HepG2 (cell line): ENCODE data around the gene SFI1. TPM values are rescaled to one million over a fixed set of nuclear protein-coding genes. Genes with fewer than 3 reads are reported as not detected.
A peak's percentile ranks its signal among the peaks of the same experiment; 100 is the strongest.

Experiments used
- BRCA1 ChIP-seq: sonication (generic); formaldehyde crosslinking; IDR thresholded peaks from 2 replicates; pipeline ENCODE4 v1.4.0; 2020; ENCODE audit warnings: missing genetic modification reagents
- DR1 ChIP-seq: sonication (generic); formaldehyde crosslinking; IDR thresholded peaks from 2 replicates; pipeline ENCODE4 v1.8.0; 2021; ENCODE audit warnings: mild to moderate bottlenecking, missing genetic modification reagents, inconsistent platforms
- ELF3 ChIP-seq: IDR thresholded peaks from 2 replicates; pipeline ENCODE4 v1.6.1; 2016; ENCODE audit warnings: missing genetic modification reagents, missing compliant biosample characterization
- FOSL1 ChIP-seq: sonication (generic); formaldehyde crosslinking; IDR thresholded peaks from 2 replicates; pipeline ENCODE4 v1.9.0; 2021; ENCODE audit warnings: missing genetic modification reagents, borderline replicate concordance
- FOXO1 ChIP-seq: sonication (generic); formaldehyde crosslinking; IDR thresholded peaks from 2 replicates; pipeline ENCODE4 v1.4.0; 2020; ENCODE audit warnings: missing genetic modification reagents
- HNF1B ChIP-seq: sonication (generic); formaldehyde crosslinking; IDR thresholded peaks from 2 replicates; pipeline ENCODE4 v1.5.1; 2020; ENCODE audit warnings: mild to moderate bottlenecking, moderate library complexity, missing genetic modification reagents
- HNRNPLL ChIP-seq: fragments of 200-400 bp; formaldehyde crosslinking; IDR thresholded peaks from 2 replicates; pipeline ENCODE4 v1.6.1; 2017; ENCODE audit warnings: mild to moderate bottlenecking, low read depth, low read length; ENCODE audit not compliant: poor library complexity, severe bottlenecking
- IKZF4 ChIP-seq: sonication (generic); formaldehyde crosslinking; IDR thresholded peaks from 2 replicates; pipeline ENCODE4 v1.5.1; 2020; ENCODE audit warnings: borderline replicate concordance, mild to moderate bottlenecking, low read depth, missing genetic modification reagents; ENCODE audit errors: not compliant biosample characterization
- KDM5A ChIP-seq: fragments of 200-600 bp; sonication (generic); IDR thresholded peaks from 2 replicates; pipeline ENCODE4 v1.7.0; 2018; ENCODE audit warnings: antibody characterized with exemption, mild to moderate bottlenecking, low read length, borderline replicate concordance
- KLF16 ChIP-seq, 2 experiments: sonication (generic) in 1 of 2; formaldehyde crosslinking in 1 of 2; IDR thresholded peaks; 2 replicates each; pipeline versions ENCODE4 v1.6.1 to v1.8.0; 2016 to 2023; ENCODE audit warnings: missing genetic modification reagents in 2 of 2, missing compliant biosample characterization in 1 of 2
- MTA1 ChIP-seq: sonication (generic); formaldehyde crosslinking; IDR thresholded peaks from 2 replicates; pipeline ENCODE4 v1.4.0; 2020; ENCODE audit warnings: missing genetic modification reagents, mild to moderate bottlenecking, borderline replicate concordance
- MTA3 ChIP-seq: sonication (generic); formaldehyde crosslinking; IDR thresholded peaks from 2 replicates; pipeline ENCODE4 v1.4.0; 2020; ENCODE audit warnings: missing genetic modification reagents
- NCOA2 ChIP-seq: sonication (generic); formaldehyde crosslinking; IDR thresholded peaks from 2 replicates; pipeline ENCODE4 v1.8.0; 2022; ENCODE audit warnings: inconsistent platforms
- NFYB ChIP-seq: sonication (generic); formaldehyde crosslinking; IDR thresholded peaks from 2 replicates; pipeline ENCODE4 v1.4.0; 2020; ENCODE audit warnings: missing genetic modification reagents
- REPIN1 ChIP-seq: sonication (generic); formaldehyde crosslinking; IDR thresholded peaks from 2 replicates; pipeline ENCODE4 v1.8.0; 2022; ENCODE audit warnings: missing genetic modification reagents, low read depth, mild to moderate bottlenecking, borderline replicate concordance
- SALL2 ChIP-seq: sonication (generic); formaldehyde crosslinking; IDR thresholded peaks from 2 replicates; pipeline ENCODE4 v1.8.1; 2023; ENCODE audit warnings: mild to moderate bottlenecking, missing genetic modification reagents, inconsistent platforms
- TBP ChIP-seq: sonication (generic); formaldehyde crosslinking; IDR thresholded peaks from 2 replicates; pipeline ENCODE4 v1.5.0; 2020; ENCODE audit warnings: missing genetic modification reagents
- TOE1 ChIP-seq: sonication (generic); formaldehyde crosslinking; IDR thresholded peaks from 2 replicates; pipeline ENCODE4 v1.4.0; 2020; ENCODE audit warnings: mild to moderate bottlenecking, missing genetic modification reagents
- ZBTB1 ChIP-seq: sonication (generic); formaldehyde crosslinking; IDR thresholded peaks from 2 replicates; pipeline ENCODE4 v1.4.0; 2020; ENCODE audit warnings: missing genetic modification reagents, borderline replicate concordance
- ZNF136 ChIP-seq: sonication (generic); formaldehyde crosslinking; IDR thresholded peaks from 2 replicates; pipeline ENCODE4 v1.8.1; 2022; ENCODE audit warnings: low read depth, mild to moderate bottlenecking, moderate library complexity, missing genetic modification reagents
- ZNF337 ChIP-seq: sonication (generic); formaldehyde crosslinking; IDR thresholded peaks from 2 replicates; pipeline ENCODE4 v1.5.1; 2020; ENCODE audit warnings: missing genetic modification reagents, low read depth, mild to moderate bottlenecking, borderline replicate concordance
- ZNF33B ChIP-seq: sonication (generic); formaldehyde crosslinking; IDR thresholded peaks from 2 replicates; pipeline ENCODE4 v1.5.1; 2020; ENCODE audit warnings: mild to moderate bottlenecking, missing genetic modification reagents
- ZNF598 ChIP-seq: sonication (generic); formaldehyde crosslinking; IDR thresholded peaks from 2 replicates; pipeline ENCODE4 v1.5.1; 2020; ENCODE audit warnings: mild to moderate bottlenecking, missing genetic modification reagents, borderline replicate concordance
- ZNF605 ChIP-seq: sonication (generic); formaldehyde crosslinking; IDR thresholded peaks from 2 replicates; pipeline ENCODE4 v1.8.0; 2022; ENCODE audit warnings: mild to moderate bottlenecking, missing genetic modification reagents
- ZNF660 ChIP-seq: sonication (generic); formaldehyde crosslinking; IDR thresholded peaks from 2 replicates; pipeline ENCODE4 v1.5.1; 2020; ENCODE audit warnings: mild to moderate bottlenecking, low read depth, missing genetic modification reagents, borderline replicate concordance
- polyA plus RNA-seq, 8 experiments: library from polyadenylated mRNA; depleted of rRNA in 3 of 8; stranded (reverse) in 7 of 8; unstranded in 1 of 8; fragments of >200 nt; fragmentation: Illumina TruSeq in 4 of 8; extraction: Trizol in 4 of 8; gene quantifications; 2 replicates each; pipeline versions ENCODE4 v1.2.1 to v1.2.3, GENCODE V29; 2011 to 2016; ENCODE audit warnings: low read depth in 4 of 8, missing spikeins in 1 of 8, mixed read lengths in 1 of 8; ENCODE audit not compliant: insufficient read depth in 1 of 8
- total RNA-seq, 5 experiments: library from RNA; depleted of rRNA; stranded (reverse); fragments of >200 nt; fragmentation: Illumina TruSeq; extraction: Trizol; gene quantifications; 2 replicates each; pipeline ENCODE4 v1.2.3, GENCODE V29; 2016; ENCODE audit warnings: low read depth in 1 of 5
- TF ChIP-seq, protein P1 (sequence below): sonication (generic); formaldehyde crosslinking; IDR thresholded peaks from 2 replicates; pipeline ENCODE4 v1.4.0; 2020; ENCODE audit warnings: mild to moderate bottlenecking, missing genetic modification reagents
- TF ChIP-seq, protein P2 (sequence below): sonication (generic); formaldehyde crosslinking; IDR thresholded peaks from 2 replicates; pipeline ENCODE4 v1.8.1; 2023; ENCODE audit warnings: mild to moderate bottlenecking, missing genetic modification reagents, borderline replicate concordance

Gene SFI1
- total and polyA plus RNA-seq, 2 of the 13 experiments (the other 11 are each of a cell fraction or from before 2014, with no cell fraction given), result 20.5 to 40.1 TPM

GRCh38 chr22:31489632-31490495 is 6.5 kb upstream of the SFI1 start, which contains the start of gene EIF4ENIF1 (continued):
- TF ChIP-seq REPIN1 (CRISPR knock-in tag) (peak; percentile 74; the same call in 1 of the 2 replicates), ZNF660 (CRISPR knock-in tag) (no peak), TOE1 (CRISPR knock-in tag) (peak; percentile 40; the same call in 1 of the 2 replicates), KLF16 (CRISPR knock-in tag; IDR thresholded peaks at IDR 0.05) (0 out of 4 replicates have a peak, but pooled peaks of 1 of the 2 experiments have one; percentile 59), NCOA2 (CRISPR knock-in tag) (no peak), FOSL1 (CRISPR knock-in tag) (no peak), ELF3 (CRISPR knock-in tag) (no peak; the same call in 1 of the 2 replicates), MTA1 (peak; percentile 94), ZNF605 (CRISPR knock-in tag) (no peak), ZNF337 (CRISPR knock-in tag) (peak; percentile 73; the same call in 1 of the 2 replicates), SALL2 (peak; percentile 72), ZNF136 (CRISPR knock-in tag) (no peak; the same call in 1 of the 2 replicates), DR1 (CRISPR knock-in tag) (peak; percentile 70; the same call in 1 of the 2 replicates), KDM5A (peak; percentile 63; the same call in 1 of the 2 replicates), ZNF33B (no peak; the same call in 1 of the 2 replicates), HNRNPLL (peak; percentile 63), IKZF4 (CRISPR knock-in tag) (no peak), ZNF598 (CRISPR knock-in tag) (no peak), MTA3 (CRISPR knock-in tag) (no peak), HNF1B (CRISPR knock-in tag) (peak; percentile 48; the same call in 1 of the 2 replicates), NFYB (no peak), ZBTB1 (CRISPR knock-in tag) (no peak), TBP (CRISPR knock-in tag) (no peak), BRCA1 (no peak), FOXO1 (CRISPR knock-in tag) (0 out of 2 replicates have a peak, but pooled peaks have one; percentile 22)
- TF ChIP-seq, protein P1, sequence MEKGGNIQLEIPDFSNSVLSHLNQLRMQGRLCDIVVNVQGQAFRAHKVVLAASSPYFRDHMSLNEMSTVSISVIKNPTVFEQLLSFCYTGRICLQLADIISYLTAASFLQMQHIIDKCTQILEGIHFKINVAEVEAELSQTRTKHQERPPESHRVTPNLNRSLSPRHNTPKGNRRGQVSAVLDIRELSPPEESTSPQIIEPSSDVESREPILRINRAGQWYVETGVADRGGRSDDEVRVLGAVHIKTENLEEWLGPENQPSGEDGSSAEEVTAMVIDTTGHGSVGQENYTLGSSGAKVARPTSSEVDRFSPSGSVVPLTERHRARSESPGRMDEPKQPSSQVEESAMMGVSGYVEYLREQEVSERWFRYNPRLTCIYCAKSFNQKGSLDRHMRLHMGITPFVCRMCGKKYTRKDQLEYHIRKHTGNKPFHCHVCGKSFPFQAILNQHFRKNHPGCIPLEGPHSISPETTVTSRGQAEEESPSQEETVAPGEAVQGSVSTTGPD (CRISPR knock-in tag), result no peak
- TF ChIP-seq, protein P2, sequence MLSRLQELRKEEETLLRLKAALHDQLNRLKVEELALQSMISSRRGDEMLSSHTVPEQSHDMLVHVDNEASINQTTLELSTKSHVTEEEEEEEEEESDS (CRISPR knock-in tag), result no peak
